Naive thymus-derived CD4-positive, alpha-beta T cell (primary cell): ENCODE results near the gene ARL4C. TPM values are rescaled to one million over a fixed set of nuclear protein-coding genes. Genes with fewer than 3 reads are reported as not detected.

Experiments
- ATAC-seq: fragments of 150-1000 bp; cut with Tn5 transposase; 2 replicates; pipeline ENCODE4 v1.10.0; 2021; ENCODE audit warnings: mild to moderate bottlenecking, moderate library complexity
- CTCF ChIA-PET: fragments of 350-600 bp; sonication (Branson Sonifier 250); formaldehyde crosslinking; loops from one replicate; lab custom pipeline; 2021; ENCODE audit warnings: antibody characterized with exemption; lab: Charles Lee
- POLR2A ChIA-PET: fragments of 350-600 bp; sonication (Branson Sonifier 250); formaldehyde crosslinking; loops from one replicate; lab custom pipeline; 2021; ENCODE audit warnings: antibody characterized with exemption, inconsistent platforms; lab: Charles Lee
- DNase-seq, 9 donors: peaks; one replicate each; pipeline versions ENCODE4 v3.0.0 to v3.0.0-alpha.2; 2020 to 2022; ENCODE audit warnings: mixed read lengths in 1 of 9
- H3K27ac ChIP-seq: one replicate; pipeline ENCODE4 v1.7.0; 2013; ENCODE audit warnings: mild to moderate bottlenecking, low read depth, low read length, moderate library complexity
- H3K27me3 ChIP-seq, 2 donors: one replicate each; pipeline ENCODE4 v1.7.0; 2013; ENCODE audit warnings: low read length in 2 of 2, mild to moderate bottlenecking in 2 of 2, moderate library complexity in 2 of 2; ENCODE audit not compliant: control insufficient read depth in 2 of 2, insufficient read depth in 2 of 2
- H3K36me3 ChIP-seq, 3 experiments: 1 replicate in 2 of 3; 2 replicates in 1 of 3; pipeline ENCODE4 v1.7.0; 2013; ENCODE audit warnings: low read length in 3 of 3, mild to moderate bottlenecking in 3 of 3, moderate library complexity in 1 of 3; ENCODE audit not compliant: insufficient read depth in 3 of 3, control insufficient read depth in 2 of 3
- H3K4me1 ChIP-seq, 2 donors: one replicate each; pipeline ENCODE4 v1.7.0; 2013; ENCODE audit warnings: low read length in 2 of 2, mild to moderate bottlenecking in 2 of 2, moderate library complexity in 1 of 2; ENCODE audit not compliant: control insufficient read depth in 2 of 2, insufficient read depth in 2 of 2
- H3K4me3 ChIP-seq: 2 replicates; pipeline ENCODE4 v1.7.0; 2013; ENCODE audit warnings: mild to moderate bottlenecking, low read length
- H3K9me3 ChIP-seq, 3 experiments: 1 replicate in 2 of 3; 2 replicates in 1 of 3; pipeline ENCODE4 v1.7.0; 2013; ENCODE audit warnings: low read length in 3 of 3; ENCODE audit not compliant: control insufficient read depth in 2 of 3
- H3K27ac Mint-ChIP-seq, 9 donors: one replicate each; pipeline ENCODE4 v1.8.0; 2020 to 2022; ENCODE audit warnings: mixed read lengths in 9 of 9, mild to moderate bottlenecking in 8 of 9, moderate library complexity in 5 of 9, inconsistent platforms in 2 of 9
- H3K27me3 Mint-ChIP-seq, 5 donors: one replicate each; pipeline ENCODE4 v1.8.0; 2021 to 2022; ENCODE audit warnings: mixed read lengths in 5 of 5, mild to moderate bottlenecking in 1 of 5
- H3K36me3 Mint-ChIP-seq, 5 donors: one replicate each; pipeline ENCODE4 v1.8.0; 2020 to 2022; ENCODE audit warnings: mixed read lengths in 5 of 5, mild to moderate bottlenecking in 3 of 5, inconsistent platforms in 1 of 5
- H3K4me1 Mint-ChIP-seq, 7 donors: one replicate each; pipeline ENCODE4 v1.8.0; 2020 to 2022; ENCODE audit warnings: mixed read lengths in 7 of 7, mild to moderate bottlenecking in 3 of 7, inconsistent platforms in 1 of 7
- H3K4me3 Mint-ChIP-seq, 10 donors: one replicate each; pipeline ENCODE4 v1.8.0; 2020 to 2022; ENCODE audit warnings: mild to moderate bottlenecking in 10 of 10, mixed read lengths in 10 of 10, moderate library complexity in 6 of 10, inconsistent platforms in 2 of 10
- H3K9me3 Mint-ChIP-seq, 11 donors: one replicate each; pipeline ENCODE4 v1.8.0; 2020 to 2022; ENCODE audit warnings: mixed read lengths in 11 of 11, mild to moderate bottlenecking in 4 of 11, inconsistent platforms in 1 of 11, moderate library complexity in 1 of 11
- intact Hi-C, 2 donors: fragments of 100-400 bp; cut with micrococcal nuclease; formaldehyde crosslinking; loops; one replicate each; pipeline ENCODE4 v1.15.1; 2023
- polyA plus RNA-seq, 2 donors: library from polyadenylated mRNA; unstranded; fragments of 300-500 nt; fragmentation: Illumina TruSeq; gene quantifications; one replicate each; pipeline ENCODE4 v1.2.3, GENCODE V29; 2021
- total RNA-seq, 6 experiments: library from RNA in 5 of 6; stranded (reverse) in 5 of 6; gene quantifications; 1 replicate in 5 of 6; 2 replicates in 1 of 6; pipeline ENCODE4 v1.2.3 and lab custom pipeline; 2021 to 2026

The ARL4C gene
- total and polyA plus RNA-seq, 7 experiments from 2014 or later = 90.6 to 329 (median 202) TPM

DNA sequence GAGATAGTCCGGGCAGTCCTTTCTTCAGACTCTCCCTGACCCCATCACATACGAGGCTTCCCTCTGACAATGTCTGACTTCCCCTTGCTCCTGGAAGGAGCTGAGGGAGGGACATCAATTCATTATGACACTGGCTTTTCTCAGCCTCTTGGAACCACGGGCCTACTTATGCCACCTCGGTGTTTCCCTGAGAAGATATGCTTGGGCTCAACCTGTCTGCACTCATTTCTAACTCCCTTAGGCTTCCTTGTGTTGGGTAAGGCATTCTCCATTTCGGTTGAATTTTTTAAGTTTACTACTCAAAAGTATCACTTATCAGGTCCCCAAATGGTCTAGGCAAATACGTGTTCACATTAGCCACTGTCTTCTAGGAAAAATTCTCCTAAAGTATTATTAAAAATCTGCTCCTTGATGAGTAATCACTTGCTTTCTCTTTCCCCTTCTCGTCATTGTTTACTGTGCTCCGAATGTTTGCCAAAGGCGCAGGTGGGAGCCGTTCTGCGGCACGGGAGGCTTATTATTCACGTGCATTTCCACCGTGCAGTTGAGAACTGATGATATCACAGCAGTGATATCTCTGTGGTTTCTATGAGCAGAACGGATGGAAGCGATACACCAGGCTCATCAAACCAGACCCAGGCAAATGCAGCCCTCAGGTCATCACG lies 33.1 kb downstream of the ARL4C start:
- ATAC-seq = peak; percentile 93
- peaks cover 60 to 63% of the 10 kb centered on the region in 2 donors for H3K4me1 ChIP-seq
- peaks cover 0 to 33% (median 0%) of the 10 kb centered on the region in 5 donors for H3K36me3 Mint-ChIP-seq

DNA sequence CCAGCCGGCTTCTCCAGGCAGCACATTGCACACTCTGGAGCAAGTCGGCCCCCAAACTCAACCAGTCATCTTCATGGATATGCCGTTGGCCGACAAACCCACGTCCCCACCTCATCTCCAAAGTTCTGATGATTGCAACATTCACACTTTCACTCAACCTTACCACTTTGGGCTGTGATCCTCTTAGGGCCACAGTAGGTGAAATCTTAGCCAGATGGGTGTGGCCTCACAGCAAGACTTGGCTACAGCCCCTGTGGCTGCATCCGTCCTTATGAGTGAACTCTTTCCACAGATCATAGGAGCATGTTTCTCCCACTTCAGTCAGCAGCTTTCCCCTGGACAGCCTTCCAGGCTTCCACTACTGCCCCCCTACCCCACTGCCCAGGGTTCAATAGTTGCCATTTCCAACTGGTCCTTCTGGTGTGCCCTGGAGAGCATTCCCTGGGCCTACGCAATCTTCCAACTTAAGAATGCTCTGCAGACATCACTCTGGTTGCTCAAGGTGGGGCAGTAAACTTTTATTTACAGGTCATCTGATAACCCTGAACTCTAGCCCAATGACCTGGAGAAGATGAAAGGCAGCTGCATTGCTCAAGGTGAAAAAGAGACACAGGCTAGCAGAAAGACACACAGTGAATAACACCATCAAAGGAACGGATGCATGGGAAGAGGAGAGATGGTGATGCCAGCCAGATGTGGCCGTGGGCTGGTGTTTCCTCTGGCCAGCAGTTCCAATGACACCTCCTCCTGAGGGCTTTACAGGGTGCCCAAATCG lies 34.5 kb downstream of the ARL4C start:
- ATAC-seq (no peak), DNase-seq (no peak)
- H3K27me3 Mint-ChIP-seq = no peaks in the 10 kb centered on the region
- no peak overlapping the region for H3K4me3 ChIP-seq
- peaks cover 0 to 43% (median 0%) of the 10 kb centered on the region in 5 donors for H3K36me3 Mint-ChIP-seq
- H3K9me3 ChIP-seq = no peaks in the 10 kb centered on the region
- ChIA-PET POLR2A (interaction anchor here (0.9 to 27.5 kb wide), 6 partner anchors 12 to 182 kb away, joined by 3 to 643 read pairs (median 6); partner anchors contain the start of gene ARL4C), CTCF (interaction anchor here (0.9 to 3.2 kb wide), 4 partner anchors 8 to 225 kb away, joined by 3 to 16 read pairs (median 4); no protein-coding TSS in a partner anchor)
- intact Hi-C loops = no loop called here
- peaks cover 49 to 98% (median 84%) of the 10 kb centered on the region in 7 donors for H3K4me1 Mint-ChIP-seq
- H3K27ac Mint-ChIP-seq = peak overlapping the region; percentile 82 to 100 (median 96)
- no peaks in the 10 kb centered on the region for H3K36me3 ChIP-seq
- no peaks in the 10 kb centered on the region for H3K27me3 ChIP-seq
- peaks cover 62 to 63% of the 10 kb centered on the region in 2 donors for H3K4me1 ChIP-seq
- H3K9me3 Mint-ChIP-seq = peaks cover 0 to 17% (median 3%) of the 10 kb centered on the region in 11 donors
- H3K27ac ChIP-seq = peak overlapping the region; percentile 93
- H3K4me3 Mint-ChIP-seq = peak overlapping the region; percentile 42 to 76 (median 57)

More for the DNA sequence above, 33.1 kb downstream of the ARL4C start:
- H3K27ac Mint-ChIP-seq = peak overlapping the region; percentile 94 to 100 (median 96)
- Histone ChIP-seq H3K36me3 (no peaks in the 10 kb centered on the region), H3K27ac (peak overlapping the region; percentile 93), H3K27me3 (no peaks in the 10 kb centered on the region), H3K4me3 (peak overlapping the region; percentile 26), H3K9me3 (no peaks in the 10 kb centered on the region)
- intact Hi-C loops = loop anchor here (1.0 kb wide), 7 partner anchors 9 to 171 kb away; no protein-coding TSS in a partner anchor
- no peaks in the 10 kb centered on the region for H3K27me3 Mint-ChIP-seq
- peaks cover 49 to 97% (median 79%) of the 10 kb centered on the region in 7 donors for H3K4me1 Mint-ChIP-seq
- CTCF ChIA-PET = interaction anchor here (0.9 to 3.2 kb wide), 8 partner anchors 9 to 170 kb away, joined by 3 to 16 read pairs (median 4); no protein-coding TSS in a partner anchor
- DNase-seq = peak; percentile 36 to 91 (median 87)
- H3K4me3 Mint-ChIP-seq = peak overlapping the region; percentile 45 to 84 (median 76)
- peaks cover 0 to 7% (median 0%) of the 10 kb centered on the region in 11 donors for H3K9me3 Mint-ChIP-seq
- POLR2A ChIA-PET = interaction anchor here (0.6 to 27.5 kb wide), 16 partner anchors 12 to 174 kb away, joined by 3 to 643 read pairs (median 8); no protein-coding TSS in a partner anchor

DNA sequence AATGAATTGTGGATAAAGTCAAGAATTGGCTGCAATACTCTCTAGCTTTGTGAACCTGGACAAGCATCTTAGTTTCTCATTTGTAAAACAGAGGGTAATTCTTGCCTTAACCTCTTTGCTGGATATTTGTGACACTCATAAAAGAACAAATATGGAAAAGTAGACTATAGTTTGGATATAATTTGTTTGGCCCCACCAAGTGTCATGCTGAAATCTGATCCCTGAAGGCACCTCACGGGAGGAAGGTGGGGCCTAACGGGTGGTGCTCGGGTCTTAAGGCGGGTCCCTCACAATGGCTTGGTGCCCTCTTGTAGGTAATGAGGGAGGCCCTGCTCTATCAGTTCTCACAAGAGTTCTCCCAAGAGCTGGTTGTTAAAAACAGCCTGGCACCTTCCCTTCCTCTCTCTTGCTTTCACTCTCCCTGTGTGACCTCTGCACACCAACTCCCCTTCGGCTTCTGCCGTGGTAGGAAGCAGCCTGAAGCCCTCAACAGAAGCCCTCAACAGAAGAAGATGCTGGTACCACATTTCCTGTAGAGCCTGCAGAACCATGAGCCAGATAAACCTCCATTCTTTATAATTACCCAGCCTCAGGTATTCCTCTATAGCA lies 37.4 kb downstream of the ARL4C start:
- ChIA-PET CTCF (interaction anchor here (2.0 kb wide), 1 partner anchor 33 kb away, joined by 8 read pairs; no protein-coding TSS in a partner anchor), POLR2A (interaction anchor here (0.8 to 27.5 kb wide), 10 partner anchors 8 to 170 kb away, joined by 3 to 643 read pairs (median 12); partner anchors contain the start of gene ARL4C)
- H3K27ac Mint-ChIP-seq = peak overlapping the region; percentile 76 to 97 (median 94)
- peak overlapping the region; percentile 35 to 86 (median 78) for H3K4me3 Mint-ChIP-seq
- peaks cover 0 to 50% (median 0%) of the 10 kb centered on the region in 5 donors for H3K36me3 Mint-ChIP-seq
- Histone ChIP-seq H3K9me3 (no peaks in the 10 kb centered on the region), H3K27me3 (no peaks in the 10 kb centered on the region), H3K4me1 (peaks cover 67 to 69% of the 10 kb centered on the region in 2 donors), H3K27ac (peak overlapping the region; percentile 66), H3K36me3 (no peaks in the 10 kb centered on the region), H3K4me3 (peak overlapping the region; percentile 2)
- no peaks in the 10 kb centered on the region for H3K27me3 Mint-ChIP-seq
- intact Hi-C loops = no loop called here
- ATAC-seq (peak; percentile 37), DNase-seq (peak in 3 of 9 donors; percentile 45 to 66 (median 46))
- H3K4me1 Mint-ChIP-seq = peaks cover 56 to 99% (median 84%) of the 10 kb centered on the region in 7 donors
- H3K9me3 Mint-ChIP-seq = peaks cover 0 to 12% (median 2%) of the 10 kb centered on the region in 11 donors

DNA sequence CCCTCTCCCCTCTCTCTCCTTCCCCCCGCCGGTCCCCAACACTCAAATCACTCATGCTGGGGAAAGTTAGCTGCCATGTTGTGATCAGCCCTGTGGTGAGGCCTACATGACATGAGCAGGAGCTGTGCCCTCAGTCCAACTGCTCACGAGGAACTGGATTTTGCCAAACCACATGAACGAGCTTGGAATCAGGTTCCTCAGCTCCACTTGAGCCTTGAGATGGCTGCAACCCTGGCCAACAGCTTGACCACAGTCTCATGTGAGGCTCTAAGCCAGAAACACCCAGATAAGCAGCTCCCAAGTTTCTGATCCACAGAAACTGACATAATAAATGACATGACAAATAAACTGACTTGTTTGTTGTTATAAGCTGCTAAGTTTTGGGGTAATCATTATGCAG lies 38.4 kb downstream of the ARL4C start:
- Histone ChIP-seq H3K9me3 (no peaks in the 10 kb centered on the region), H3K4me3 (no peak overlapping the region), H3K36me3 (no peaks in the 10 kb centered on the region), H3K4me1 (peaks cover 58 to 73% of the 10 kb centered on the region in 2 donors), H3K27me3 (no peaks in the 10 kb centered on the region), H3K27ac (no peak overlapping the region)
- Mint-ChIP-seq H3K4me1 (peaks cover 46 to 92% (median 74%) of the 10 kb centered on the region in 7 donors), H3K4me3 (peak overlapping the region in 5 of 10 donors; percentile 50 to 85 (median 68)), H3K27ac (peak overlapping the region; percentile 26 to 97 (median 91)), H3K9me3 (peaks cover 0 to 12% (median 2%) of the 10 kb centered on the region in 11 donors), H3K27me3 (no peaks in the 10 kb centered on the region), H3K36me3 (peaks cover 0 to 52% (median 4%) of the 10 kb centered on the region in 5 donors)
- ATAC-seq = no peak
- intact Hi-C loops = no loop called here
- POLR2A ChIA-PET = interaction anchor here (0.9 to 27.5 kb wide), 9 partner anchors 8 to 169 kb away, joined by 3 to 643 read pairs (median 16); partner anchors contain the start of gene ARL4C
- no peak for DNase-seq
- CTCF ChIA-PET = interaction anchor here (0.6 to 2.0 kb wide), 3 partner anchors 11 to 310 kb away, joined by 3 to 8 read pairs (median 3); no protein-coding TSS in a partner anchor

DNA sequence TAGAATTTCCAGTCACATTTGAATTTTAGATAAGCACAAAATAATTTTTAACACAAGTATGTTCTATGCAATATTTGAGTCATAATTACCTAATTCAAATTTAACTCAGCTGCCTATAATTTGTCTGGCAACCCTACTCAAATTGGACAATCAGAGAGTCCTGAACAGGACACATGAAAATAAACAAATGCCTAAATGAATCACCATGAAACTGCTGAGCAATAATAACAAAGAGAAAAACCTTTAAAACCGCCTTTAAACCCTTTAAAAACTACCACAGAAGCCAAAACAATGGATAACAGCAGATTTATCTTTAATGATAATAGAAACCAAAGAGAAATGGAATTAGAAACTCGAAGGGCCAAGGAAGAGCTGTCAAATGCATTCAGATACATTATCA lies 39.5 kb downstream of the ARL4C start:
- Mint-ChIP-seq H3K27me3 (no peaks in the 10 kb centered on the region), H3K4me3 (peak overlapping the region in 2 of 10 donors; percentile 9 to 21)

More for the DNA sequence above, 39.5 kb downstream of the ARL4C start:
- H3K27ac Mint-ChIP-seq = peak overlapping the region in 8 of 9 donors; percentile 3 to 96 (median 72)
- intact Hi-C loops = no loop called here
- peaks cover 4 to 56% (median 14%) of the 10 kb centered on the region in 5 donors for H3K36me3 Mint-ChIP-seq
- ATAC-seq (no peak), DNase-seq (no peak)
- H3K4me3 ChIP-seq = no peak overlapping the region
- no peaks in the 10 kb centered on the region for H3K9me3 ChIP-seq
- CTCF ChIA-PET = interaction anchor here (0.7 to 1.3 kb wide), 2 partner anchors 10 to 1352 kb away, joined by 3 read pairs; no protein-coding TSS in a partner anchor
- H3K27ac ChIP-seq = no peak overlapping the region
- POLR2A ChIA-PET = interaction anchor here (1.5 to 27.5 kb wide), 8 partner anchors 5 to 168 kb away, joined by 6 to 643 read pairs (median 304); partner anchors contain the start of gene ARL4C
- no peaks in the 10 kb centered on the region for H3K27me3 ChIP-seq
- no peaks in the 10 kb centered on the region for H3K36me3 ChIP-seq
- peaks cover 48 to 71% of the 10 kb centered on the region in 2 donors for H3K4me1 ChIP-seq
- peaks cover 0 to 12% (median 3%) of the 10 kb centered on the region in 11 donors for H3K9me3 Mint-ChIP-seq
- H3K4me1 Mint-ChIP-seq = peaks cover 40 to 83% (median 66%) of the 10 kb centered on the region in 7 donors
